B cell (primary cell): ENCODE results near the gene ARPC5L. TPM values are rescaled to one million over a fixed set of nuclear protein-coding genes. Genes with fewer than 3 reads are reported as not detected.

Experiments
- ATAC-seq: fragments of 200-7000 bp; cut with Tn5 transposase; one replicate; pipeline ENCODE4 v1.10.0; 2021; ENCODE audit warnings: low read depth, mild to moderate bottlenecking, moderate number of reproducible peaks, moderate library complexity
- CTCF ChIA-PET: fragments of 350-600 bp; sonication (Branson Sonifier 250); formaldehyde crosslinking; loops from one replicate; lab custom pipeline; 2021; ENCODE audit warnings: antibody characterized with exemption, inconsistent platforms; lab: Charles Lee
- POLR2A ChIA-PET: fragments of 350-600 bp; sonication (Branson Sonifier 250); formaldehyde crosslinking; loops from one replicate; lab custom pipeline; 2021; ENCODE audit warnings: antibody characterized with exemption; lab: Charles Lee
- DNase-seq: peaks from one replicate; pipeline ENCODE4 v3.0.0; 2013
- H2AFZ ChIP-seq: 2 replicates; pipeline ENCODE4 v1.6.1; 2012; ENCODE audit warnings: mild to moderate bottlenecking, low read depth, low read length; ENCODE audit not compliant: insufficient read depth, poor library complexity, severe bottlenecking
- H3K27ac ChIP-seq, 2 donors: 1 replicate in 1 of 2; 2 replicates in 1 of 2; pipeline ENCODE4 v1.5.1; 2012 to 2013; ENCODE audit warnings: low read length in 2 of 2, mild to moderate bottlenecking in 2 of 2, moderate library complexity in 1 of 2
- H3K27me3 ChIP-seq, 4 experiments: fragments of 200-600 bp in 1 of 4; sonication (generic) in 1 of 4; replicated peaks in 1 of 4; 1 replicate in 2 of 4; 2 replicates in 2 of 4; pipeline versions ENCODE4 v1.6.1 to v1.7.0; 2013 to 2016; ENCODE audit warnings: low read length in 3 of 4, mild to moderate bottlenecking in 2 of 4, mixed read lengths in 1 of 4, moderate library complexity in 1 of 4; ENCODE audit not compliant: insufficient read depth in 4 of 4, control insufficient read depth in 3 of 4; ENCODE audit errors: control extremely low read depth in 1 of 4
- H3K36me3 ChIP-seq, 2 experiments: replicated peaks in 1 of 2; 1 replicate in 1 of 2; 2 replicates in 1 of 2; pipeline versions ENCODE4 v1.6.1 to v1.7.1; 2013; ENCODE audit warnings: low read length in 1 of 2; ENCODE audit not compliant: insufficient read depth in 2 of 2, control insufficient read depth in 1 of 2; ENCODE audit errors: control extremely low read depth in 1 of 2, extremely low read depth in 1 of 2
- H3K4me1 ChIP-seq, 2 donors: fragments of 200-600 bp in 1 of 2; sonication (generic) in 1 of 2; 1 replicate in 1 of 2; 2 replicates in 1 of 2; pipeline versions ENCODE4 v1.5.1 to v1.6.1; 2013 to 2017; ENCODE audit warnings: low read length in 2 of 2; ENCODE audit not compliant: control insufficient read depth in 2 of 2, insufficient read depth in 2 of 2
- H3K4me2 ChIP-seq: replicated peaks from 2 replicates; pipeline ENCODE3; 2012; ENCODE audit warnings: mild to moderate bottlenecking, low read depth, low read length; ENCODE audit not compliant: poor library complexity, severe bottlenecking
- H3K4me3 ChIP-seq, 5 experiments: fragments of 200-600 bp in 1 of 5; sonication (generic) in 1 of 5; 1 replicate in 3 of 5; 2 replicates in 2 of 5; pipeline versions ENCODE4 v1.5.1 to v1.7.0; 2011 to 2016; ENCODE audit warnings: low read length in 4 of 5, mild to moderate bottlenecking in 4 of 5, low read depth in 2 of 5, control low read depth in 1 of 5, moderate library complexity in 1 of 5; ENCODE audit not compliant: insufficient read depth in 1 of 5; ENCODE audit errors: control extremely low read depth in 1 of 5, extremely low read depth in 1 of 5
- H3K79me2 ChIP-seq: fragments of 200-600 bp; sonication (generic); one replicate; pipeline ENCODE4 v1.6.0; 2016; ENCODE audit warnings: low read length; ENCODE audit not compliant: control insufficient read depth, insufficient read depth
- H3K9ac ChIP-seq: fragments of 200-600 bp; sonication (generic); 2 replicates; pipeline ENCODE4 v1.6.1; 2017; ENCODE audit warnings: mild to moderate bottlenecking, low read length, moderate library complexity
- H3K9me3 ChIP-seq, 3 donors: one replicate each; pipeline versions ENCODE4 v1.6.1 to v1.7.1; 2013; ENCODE audit warnings: low read length in 2 of 3; ENCODE audit not compliant: control insufficient read depth in 2 of 3, insufficient read depth in 1 of 3; ENCODE audit errors: control extremely low read depth in 1 of 3
- H4K20me1 ChIP-seq: 2 replicates; pipeline ENCODE4 v1.6.0; 2012; ENCODE audit warnings: mild to moderate bottlenecking, low read length; ENCODE audit not compliant: insufficient read depth, control insufficient read depth, poor library complexity, severe bottlenecking
- H3K27ac Mint-ChIP-seq: one replicate; pipeline ENCODE4 v1.8.0; 2021; ENCODE audit warnings: mixed read lengths
- H3K27me3 Mint-ChIP-seq: one replicate; pipeline ENCODE4 v1.8.0; 2021; ENCODE audit warnings: mixed read lengths
- H3K4me1 Mint-ChIP-seq: one replicate; pipeline ENCODE4 v1.8.0; 2021; ENCODE audit warnings: mixed read lengths
- H3K4me3 Mint-ChIP-seq: one replicate; pipeline ENCODE4 v1.8.0; 2021; ENCODE audit warnings: mixed read lengths
- H3K9me3 Mint-ChIP-seq: one replicate; pipeline ENCODE4 v1.8.0; 2022; ENCODE audit warnings: mixed read lengths; ENCODE audit not compliant: insufficient read depth
- EZH2 ChIP-seq: IDR thresholded peaks from 2 replicates; pipeline ENCODE4 v1.6.1; 2012; ENCODE audit warnings: borderline replicate concordance, low read depth, mild to moderate bottlenecking, moderate library complexity, low read length; ENCODE audit not compliant: insufficient read depth, poor library complexity, severe bottlenecking
- WGBS: methylation state at CpG from one replicate; pipeline ENCODE4 v1.1.5; 2013; ENCODE audit warnings: missing lambda C conversion rate; ENCODE audit not compliant: insufficient coverage; 5-methylcytosine and 5-hydroxymethylcytosine counted together
- intact Hi-C: fragments of 100-400 bp; cut with micrococcal nuclease; formaldehyde crosslinking; loops from one replicate; pipeline ENCODE4 v1.10.0; 2022
- polyA plus RNA-seq: library from polyadenylated mRNA; depleted of rRNA; stranded (reverse); fragments of >200 nt; gene quantifications from 2 replicates; pipeline ENCODE4 v1.2.3, GENCODE V29; 2012
- total RNA-seq, 2 donors: library from RNA; stranded (reverse); fragments of 120-200 nt in 1 of 2; gene quantifications; 1 replicate in 1 of 2; 2 replicates in 1 of 2; pipeline versions ENCODE4 v1.2.3 to v1.2.4, GENCODE V29; 2013 to 2022
- TF ChIP-seq, protein P1 (sequence below): fragments of 200-600 bp; IDR thresholded peaks from one replicate; pipeline ENCODE4 v1.8.0; 2022; ENCODE audit warnings: antibody characterized with exemption, mild to moderate bottlenecking

The ARPC5L gene
- total and polyA plus RNA-seq, 2 donors (not counting 1 experiment from before 2014, with no cell fraction given) = 37.3 to 66.3 TPM

DNA sequence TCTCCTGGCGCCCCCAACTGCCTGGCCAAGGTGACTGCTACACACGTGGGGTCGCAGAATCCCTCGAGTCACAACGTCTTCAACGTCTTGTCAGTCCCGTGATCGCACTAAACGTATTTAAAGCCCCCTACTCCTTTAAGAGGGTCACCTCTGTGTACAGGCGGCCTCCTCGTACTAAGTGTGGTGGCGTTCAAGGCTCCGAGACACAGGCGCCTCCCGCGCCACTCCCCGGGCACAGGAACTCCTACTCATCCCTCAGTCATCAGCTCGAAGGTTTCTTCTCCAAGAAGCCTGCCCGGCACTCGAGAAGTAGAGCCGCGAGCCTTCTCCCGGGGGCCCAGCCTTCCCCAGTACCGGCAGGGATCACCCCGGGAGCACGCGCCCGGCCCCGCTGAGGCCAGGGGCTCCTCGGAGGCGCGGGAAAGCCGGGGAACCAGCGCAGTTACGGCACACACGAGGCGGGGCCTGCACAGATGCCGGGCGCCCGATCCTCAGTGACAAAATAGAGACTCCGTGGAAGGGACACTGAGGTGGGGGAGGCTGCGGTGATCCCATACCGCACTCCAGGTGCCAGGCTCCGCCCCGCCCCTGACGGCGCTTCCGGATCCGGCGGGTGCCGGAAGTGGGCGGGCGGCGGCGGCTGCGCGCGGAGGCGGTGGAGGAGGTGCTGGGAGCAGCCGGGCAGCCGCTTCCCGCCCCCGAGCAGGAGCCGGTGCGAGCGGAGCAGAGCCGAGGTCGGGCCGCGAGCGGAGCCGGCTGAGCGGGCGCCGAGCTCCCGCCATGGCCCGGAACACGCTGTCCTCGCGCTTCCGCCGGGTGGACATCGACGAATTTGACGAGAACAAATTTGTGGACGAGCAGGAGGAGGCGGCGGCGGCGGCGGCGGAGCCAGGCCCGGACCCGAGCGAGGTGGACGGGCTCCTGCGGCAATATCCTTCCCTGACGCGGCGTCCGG, 6.9 kb downstream of the ARPC5L start:
- Histone ChIP-seq H3K27ac (peak overlapping the region; percentile 92 to 96), H2AFZ (peak overlapping the region; percentile 91), H3K4me1 (peaks cover 44 to 52% of the 10 kb centered on the region in 2 donors), H3K4me2 (peak overlapping the region; percentile 98), H3K9ac (peak overlapping the region; percentile 99), H3K36me3 (peaks cover 0 to 22% of the 10 kb centered on the region in 2 experiments), H3K79me2 (peaks cover 57% of the 10 kb centered on the region), H3K4me3 (peak overlapping the region; percentile 79 to 100 (median 97)), H3K9me3 (no peaks in the 10 kb centered on the region), H3K27me3 (no peaks in the 10 kb centered on the region), H4K20me1 (peaks cover 37% of the 10 kb centered on the region)
- no peak for TF ChIP-seq EZH2
- TF ChIP-seq, protein P1, sequence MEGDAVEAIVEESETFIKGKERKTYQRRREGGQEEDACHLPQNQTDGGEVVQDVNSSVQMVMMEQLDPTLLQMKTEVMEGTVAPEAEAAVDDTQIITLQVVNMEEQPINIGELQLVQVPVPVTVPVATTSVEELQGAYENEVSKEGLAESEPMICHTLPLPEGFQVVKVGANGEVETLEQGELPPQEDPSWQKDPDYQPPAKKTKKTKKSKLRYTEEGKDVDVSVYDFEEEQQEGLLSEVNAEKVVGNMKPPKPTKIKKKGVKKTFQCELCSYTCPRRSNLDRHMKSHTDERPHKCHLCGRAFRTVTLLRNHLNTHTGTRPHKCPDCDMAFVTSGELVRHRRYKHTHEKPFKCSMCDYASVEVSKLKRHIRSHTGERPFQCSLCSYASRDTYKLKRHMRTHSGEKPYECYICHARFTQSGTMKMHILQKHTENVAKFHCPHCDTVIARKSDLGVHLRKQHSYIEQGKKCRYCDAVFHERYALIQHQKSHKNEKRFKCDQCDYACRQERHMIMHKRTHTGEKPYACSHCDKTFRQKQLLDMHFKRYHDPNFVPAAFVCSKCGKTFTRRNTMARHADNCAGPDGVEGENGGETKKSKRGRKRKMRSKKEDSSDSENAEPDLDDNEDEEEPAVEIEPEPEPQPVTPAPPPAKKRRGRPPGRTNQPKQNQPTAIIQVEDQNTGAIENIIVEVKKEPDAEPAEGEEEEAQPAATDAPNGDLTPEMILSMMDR = no peak
- intact Hi-C loops = loop anchor here (1.0 to 10.0 kb wide), 4 partner anchors 7 to 1936 kb away; partner anchors contain the start of genes GOLGA1, RPL35, WDR38 and ZBTB43
- WGBS = under 1% methylated on average over 101 of the region's 101 CpGs
- no peaks in the 10 kb centered on the region for H3K27me3 Mint-ChIP-seq
- DNase-seq (peak; percentile 92), ATAC-seq (peak; percentile 72)
- no peaks in the 10 kb centered on the region for H3K9me3 Mint-ChIP-seq
- H3K27ac Mint-ChIP-seq = peak overlapping the region; percentile 97
- ChIA-PET POLR2A (interaction anchor here (0.9 kb wide), 1 partner anchor 70 kb away, joined by 3 read pairs; no protein-coding TSS in a partner anchor), CTCF (interaction anchor here (1.3 to 1.7 kb wide), 2 partner anchors 13 to 15 kb away, joined by 3 to 8 read pairs; partner anchors contain the start of gene WDR38)
- H3K4me1 Mint-ChIP-seq = peaks cover 54% of the 10 kb centered on the region
- peak overlapping the region; percentile 94 for H3K4me3 Mint-ChIP-seq
